ENCODE measurements around the gene MPIG6B.
A peak's percentile ranks its signal among the peaks of the same experiment; 100 is the strongest.
"Not testable (repeated sequence)": the region's sequence is repeated elsewhere in the genome, so short reads cannot be mapped to it uniquely, and the experiment has no call there.

The MPIG6B gene

GRCh38 chr6:31691564-31692108 lies 31.5 kb upstream of the MPIG6B start:
- DNase-seq, result no peak
- no peak overlapping the region for H3K4me3 Mint-ChIP-seq
- peaks cover 13% of the 10 kb centered on the region for H3K4me1 Mint-ChIP-seq
- ATAC-seq, result no peak
- H3K27me3 Mint-ChIP-seq, result no peaks in the 10 kb centered on the region
- no peaks in the 10 kb centered on the region for H3K9me3 Mint-ChIP-seq
- H3K27ac Mint-ChIP-seq, result peak overlapping the region; percentile 21 to 63

DNA sequence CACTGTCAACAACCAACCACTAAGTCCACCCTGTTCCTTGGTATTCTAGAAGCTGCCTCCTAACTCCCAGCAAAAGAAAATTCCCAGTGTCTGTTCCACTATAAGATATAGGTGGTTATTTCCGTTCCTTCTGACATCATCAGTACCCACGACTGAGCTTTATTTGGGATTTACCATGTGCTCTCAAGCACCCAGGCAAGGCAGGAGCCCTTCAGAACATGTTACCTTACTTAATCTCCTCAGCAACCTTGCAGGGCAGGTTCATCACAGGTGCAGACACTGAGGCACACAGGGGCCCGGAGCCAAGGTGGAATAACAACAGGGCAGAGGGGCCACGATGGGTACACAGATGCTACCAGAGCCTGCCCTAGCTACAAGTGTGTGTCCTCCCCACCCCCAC lies 30.8 kb upstream of the MPIG6B start:
- Mint-ChIP-seq H3K27me3 (no peaks in the 10 kb centered on the region), H3K4me1 (peaks cover 15% of the 10 kb centered on the region), H3K27ac (no peak overlapping the region), H3K4me3 (no peak overlapping the region), H3K9me3 (no peaks in the 10 kb centered on the region)
- no peak for ATAC-seq
- no peak for DNase-seq

DNA sequence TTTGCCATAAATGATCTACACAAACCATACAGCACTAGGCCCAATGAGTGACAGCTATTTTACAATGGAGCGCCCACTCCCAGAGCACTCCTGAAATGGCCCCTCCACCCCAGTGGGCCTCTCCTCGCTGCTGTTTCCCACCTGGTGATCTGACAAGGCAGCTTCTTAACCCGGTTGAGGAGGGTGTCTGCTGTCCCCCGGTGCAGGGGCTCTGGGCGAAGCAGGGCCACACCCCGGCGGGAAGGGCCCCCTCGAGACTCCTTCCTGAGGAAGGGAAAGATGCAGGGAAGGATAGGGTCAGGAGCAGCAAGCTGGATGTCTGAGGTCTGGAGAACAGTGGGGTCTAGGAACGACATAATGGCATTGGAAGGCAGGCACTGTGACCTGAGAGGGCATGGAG lies 30.3 kb upstream of the MPIG6B start:
- Mint-ChIP-seq H3K4me3 (no peak overlapping the region), H3K27ac (no peak overlapping the region), H3K9me3 (no peaks in the 10 kb centered on the region), H3K27me3 (no peaks in the 10 kb centered on the region), H3K4me1 (peaks cover 20% of the 10 kb centered on the region)
- DNase-seq, result no peak
- ATAC-seq, result no peak

DNA sequence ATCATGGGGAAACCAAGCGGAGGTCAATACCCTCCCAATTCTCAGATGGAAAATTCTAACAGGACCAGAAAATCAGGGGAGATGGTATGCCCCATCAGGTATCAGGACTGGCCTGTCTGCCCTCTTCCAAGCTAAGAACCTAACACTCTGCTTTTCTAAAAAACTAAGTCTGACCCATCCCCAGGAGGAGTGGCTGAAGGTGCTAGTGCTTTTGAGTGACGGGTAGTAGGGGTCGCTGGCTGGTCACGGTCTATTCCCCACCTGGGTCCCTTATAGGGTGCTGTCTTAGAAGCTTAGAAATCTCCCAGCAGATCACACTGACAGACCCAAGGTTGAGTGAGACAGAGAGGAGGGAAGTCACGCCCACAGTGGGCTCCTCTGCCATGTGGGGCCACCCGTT lies 29.6 kb upstream of the MPIG6B start:
- no peak overlapping the region for H3K4me3 Mint-ChIP-seq
- no peaks in the 10 kb centered on the region for H3K9me3 Mint-ChIP-seq
- DNase-seq (no peak), ATAC-seq (no peak)
- H3K27ac Mint-ChIP-seq, result no peak overlapping the region
- H3K27me3 Mint-ChIP-seq, result no peaks in the 10 kb centered on the region
- H3K4me1 Mint-ChIP-seq, result peaks cover 22% of the 10 kb centered on the region

DNA sequence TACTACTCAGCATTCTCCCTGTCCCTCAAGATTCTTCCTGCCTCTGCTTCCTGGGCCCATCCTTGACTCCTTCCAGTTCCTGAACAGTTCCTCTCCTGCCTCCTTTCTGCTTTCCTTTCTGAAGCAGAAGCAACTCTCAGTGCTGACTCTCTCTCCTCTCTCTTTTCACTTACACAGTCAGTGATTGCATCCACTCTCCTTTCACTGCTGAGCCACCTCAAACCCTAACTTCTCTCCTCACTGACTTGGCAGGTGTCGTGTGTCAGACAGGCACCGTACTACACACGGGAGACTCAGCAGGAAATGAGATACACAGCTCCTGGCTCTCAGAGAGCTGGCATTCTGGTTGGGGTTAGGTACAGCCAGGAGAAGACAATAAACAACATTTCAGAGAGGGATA lies 25.6 kb upstream of the MPIG6B start:
- Mint-ChIP-seq H3K4me1 (peaks cover 25% of the 10 kb centered on the region), H3K9me3 (no peaks in the 10 kb centered on the region), H3K27ac (peak overlapping the region in 1 of 2 donors; percentile 36), H3K27me3 (no peaks in the 10 kb centered on the region), H3K4me3 (no peak overlapping the region)
- DNase-seq (no peak), ATAC-seq (no peak)

- H3K4me3 Mint-ChIP-seq, result peak overlapping the region; percentile 27 to 38
- no peak overlapping the region for H3K27ac Mint-ChIP-seq
- H3K9me3 Mint-ChIP-seq, result no peaks in the 10 kb centered on the region
These were observed 22.3 kb upstream of the MPIG6B start for GRCh38 chr6:31700740-31701401.

GRCh38 chr6:31701666-31702404 lies 21.3 kb upstream of the MPIG6B start:
- Mint-ChIP-seq H3K9me3 (no peaks in the 10 kb centered on the region), H3K4me3 (peak overlapping the region; percentile 96), H3K4me1 (peaks cover 33% of the 10 kb centered on the region), H3K27me3 (no peaks in the 10 kb centered on the region), H3K27ac (peak overlapping the region; percentile 91 to 98)
- ATAC-seq (no peak), DNase-seq (no peak)

More at GRCh38 chr6:31700740-31701401, 22.3 kb upstream of the MPIG6B start:
- Mint-ChIP-seq H3K4me1 (peaks cover 33% of the 10 kb centered on the region), H3K27me3 (no peaks in the 10 kb centered on the region)
- DNase-seq, result no peak
- ATAC-seq, result no peak

- Mint-ChIP-seq H3K4me3 (peak overlapping the region; percentile 96), H3K9me3 (no peaks in the 10 kb centered on the region), H3K27ac (peak overlapping the region; percentile 91 to 98), H3K4me1 (peaks cover 31% of the 10 kb centered on the region), H3K27me3 (no peaks in the 10 kb centered on the region)
- ATAC-seq (peak; percentile 22), DNase-seq (no peak)
These were observed 20.8 kb upstream of the MPIG6B start for GRCh38 chr6:31702405-31702818.

DNA sequence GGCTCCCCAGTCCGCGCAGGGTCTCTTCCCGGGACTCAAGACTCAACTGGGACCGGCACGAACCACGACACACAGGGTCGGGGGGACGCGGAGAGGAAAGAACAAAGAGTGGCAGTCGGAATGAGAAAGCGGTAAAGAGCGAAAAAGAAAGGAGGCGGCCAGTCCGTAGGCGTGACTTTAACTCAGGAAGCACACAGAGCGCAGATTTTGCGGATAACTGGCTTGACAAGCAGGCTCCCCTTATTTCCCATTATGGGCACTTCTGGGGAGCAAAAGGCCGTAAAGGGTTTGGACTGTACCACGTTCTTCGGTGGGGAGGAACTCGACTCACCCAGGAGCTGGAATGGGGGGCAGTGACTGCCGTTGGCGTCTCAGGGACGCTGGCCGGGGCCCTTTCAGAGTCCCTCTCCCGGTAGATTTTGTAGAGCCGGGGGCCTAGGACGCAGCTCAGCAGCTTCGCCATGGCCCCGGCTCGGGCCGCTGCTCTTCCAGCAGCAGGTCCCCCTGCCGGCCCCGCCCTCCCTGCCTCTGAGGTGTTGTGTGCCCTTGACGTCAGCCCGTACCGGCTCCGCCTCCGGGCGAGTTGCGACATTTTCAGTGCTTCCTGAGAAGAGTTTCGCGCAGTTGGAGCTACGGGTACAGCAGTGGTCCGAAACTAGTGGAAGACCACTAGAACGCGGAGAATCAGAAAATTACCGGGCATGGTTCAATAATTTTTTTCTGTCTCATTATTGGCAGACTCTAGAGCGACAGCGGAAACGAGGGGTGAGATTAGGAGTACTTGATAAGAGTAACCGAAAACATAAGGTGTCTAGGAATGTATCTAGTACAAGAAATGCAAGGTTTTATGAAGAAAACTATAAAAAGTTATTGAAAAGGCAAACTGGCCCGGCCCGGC lies 20.1 kb upstream of the MPIG6B start, which contains the start of gene ABHD16A:
Gene ABHD16A, minus strand, starts transcription at position 506 of the 898 bp plus-strand sequence. Its CDS starts 43 bp downstream, at position 463.
- peak within 1 kb of the TSS; percentile 91 to 98 for H3K27ac Mint-ChIP-seq

GRCh38 chr6:31705931-31706330 lies 17.2 kb upstream of the MPIG6B start:
- peaks cover 24% of the 10 kb centered on the region for H3K4me1 Mint-ChIP-seq
- ATAC-seq (no peak), DNase-seq (no peak)
- no peak overlapping the region for H3K4me3 Mint-ChIP-seq
- H3K27ac Mint-ChIP-seq, result no peak overlapping the region
- no peaks in the 10 kb centered on the region for H3K9me3 Mint-ChIP-seq
- H3K27me3 Mint-ChIP-seq, result no peaks in the 10 kb centered on the region

More for the DNA sequence above, 20.1 kb upstream of the MPIG6B start, which contains the start of gene ABHD16A:
- DNase-seq (peak; percentile 95 to 97), ATAC-seq (peak; percentile 98)
- Mint-ChIP-seq H3K9me3 (no peaks in the 10 kb centered on the region), H3K4me1 (peaks cover 25% of the 10 kb centered on the region), H3K27me3 (no peaks in the 10 kb centered on the region), H3K4me3 (peak within 1 kb of the TSS; percentile 96)

GRCh38 chr6:31706599-31706998 lies 16.6 kb upstream of the MPIG6B start, which contains the start of gene LY6G6F:
LY6G6F (plus strand) TSS chr6:31706866; CDS start chr6:31706907, 41 bp downstream.
- Mint-ChIP-seq H3K4me3 (no peak within 1 kb of the TSS), H3K27ac (peak within 1 kb of the TSS in 1 of 2 donors; percentile 57), H3K4me1 (peaks cover 22% of the 10 kb centered on the region), H3K27me3 (no peaks in the 10 kb centered on the region), H3K9me3 (no peaks in the 10 kb centered on the region)
- no peak for DNase-seq
- ATAC-seq, result no peak

GRCh38 chr6:31707701-31708100 lies 15.5 kb upstream of the MPIG6B start:
- H3K27ac Mint-ChIP-seq, result no peak overlapping the region
- no peak overlapping the region for H3K4me3 Mint-ChIP-seq
- ATAC-seq (no peak), DNase-seq (no peak)
- H3K9me3 Mint-ChIP-seq, result no peaks in the 10 kb centered on the region
- peaks cover 15% of the 10 kb centered on the region for H3K4me1 Mint-ChIP-seq
- H3K27me3 Mint-ChIP-seq, result peaks cover 7% of the 10 kb centered on the region

GRCh38 chr6:31708224-31708623 lies 14.9 kb upstream of the MPIG6B start:
- no peak overlapping the region for H3K4me3 Mint-ChIP-seq
- H3K27ac Mint-ChIP-seq, result no peak overlapping the region
- H3K27me3 Mint-ChIP-seq, result peaks cover 7% of the 10 kb centered on the region
- no peak for DNase-seq
- no peaks in the 10 kb centered on the region for H3K9me3 Mint-ChIP-seq
- peaks cover 14% of the 10 kb centered on the region for H3K4me1 Mint-ChIP-seq
- ATAC-seq, result no peak

DNA sequence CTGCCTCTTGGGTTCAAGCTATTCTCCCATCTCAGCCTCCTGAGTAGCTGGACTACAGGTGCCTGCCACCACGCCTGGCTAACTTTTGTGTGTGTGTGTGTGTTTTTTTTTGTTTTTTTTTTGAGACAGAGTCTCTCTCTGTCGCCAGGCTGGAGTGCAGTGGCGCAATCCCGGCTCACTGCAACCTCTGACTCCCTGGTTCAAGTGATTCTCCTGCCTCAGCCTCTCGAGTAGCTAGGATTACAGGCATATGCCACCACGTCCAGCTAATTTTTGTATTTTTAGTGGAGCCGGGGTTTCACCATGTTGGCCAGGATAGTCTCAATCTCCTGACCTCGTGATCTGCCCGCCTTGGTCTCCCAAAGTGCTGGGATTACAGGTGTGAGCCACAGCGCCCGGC lies 14.0 kb upstream of the MPIG6B start:
- not testable (repeated sequence) for H3K9me3 Mint-ChIP-seq, H3K27ac Mint-ChIP-seq, DNase-seq, ATAC-seq, H3K4me3 Mint-ChIP-seq, H3K27me3 Mint-ChIP-seq
- peaks cover 12% of the 10 kb centered on the region for H3K4me1 Mint-ChIP-seq

DNA sequence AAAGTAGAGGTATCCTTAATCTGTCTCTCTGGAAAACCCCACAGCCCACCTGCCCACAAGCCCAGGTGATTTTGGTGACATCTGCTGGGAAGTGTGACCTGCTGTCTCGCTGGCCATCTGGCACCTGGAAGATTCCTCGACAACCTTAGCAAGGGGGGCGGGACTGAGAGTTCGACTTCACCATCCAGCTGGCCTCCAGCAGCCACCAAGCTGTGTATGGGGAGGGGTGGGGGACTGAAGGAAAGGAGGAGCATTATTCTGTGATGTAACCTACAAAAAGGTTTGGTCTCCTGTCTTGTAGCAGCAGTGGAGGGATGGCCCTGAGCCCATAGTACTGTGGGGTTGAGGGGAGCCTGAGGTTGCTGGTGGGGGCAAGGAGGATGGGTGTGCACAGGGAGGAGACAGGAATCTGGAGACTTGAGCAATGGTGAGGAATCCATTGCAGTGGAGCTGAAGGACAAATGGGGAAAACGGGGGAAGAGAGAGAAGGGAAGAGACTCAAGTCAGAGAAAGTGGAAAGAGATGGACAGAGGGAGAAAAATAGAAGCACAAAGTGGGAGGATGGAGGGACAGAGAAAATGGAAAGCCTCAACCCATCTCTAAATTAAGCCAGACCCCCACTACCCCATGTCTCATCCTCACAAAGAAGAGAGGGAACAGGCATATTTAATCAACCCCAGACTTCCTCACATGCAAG lies 12.5 kb upstream of the MPIG6B start:
- peak overlapping the region; percentile 43 to 73 for H3K27ac Mint-ChIP-seq
- H3K4me1 Mint-ChIP-seq, result peaks cover 14% of the 10 kb centered on the region
- peaks cover 7% of the 10 kb centered on the region for H3K27me3 Mint-ChIP-seq
- H3K9me3 Mint-ChIP-seq, result no peaks in the 10 kb centered on the region
- DNase-seq (no peak), ATAC-seq (no peak)
- no peak overlapping the region for H3K4me3 Mint-ChIP-seq
